ENCODE data around the gene ROGDI.

Gene ROGDI

DNA sequence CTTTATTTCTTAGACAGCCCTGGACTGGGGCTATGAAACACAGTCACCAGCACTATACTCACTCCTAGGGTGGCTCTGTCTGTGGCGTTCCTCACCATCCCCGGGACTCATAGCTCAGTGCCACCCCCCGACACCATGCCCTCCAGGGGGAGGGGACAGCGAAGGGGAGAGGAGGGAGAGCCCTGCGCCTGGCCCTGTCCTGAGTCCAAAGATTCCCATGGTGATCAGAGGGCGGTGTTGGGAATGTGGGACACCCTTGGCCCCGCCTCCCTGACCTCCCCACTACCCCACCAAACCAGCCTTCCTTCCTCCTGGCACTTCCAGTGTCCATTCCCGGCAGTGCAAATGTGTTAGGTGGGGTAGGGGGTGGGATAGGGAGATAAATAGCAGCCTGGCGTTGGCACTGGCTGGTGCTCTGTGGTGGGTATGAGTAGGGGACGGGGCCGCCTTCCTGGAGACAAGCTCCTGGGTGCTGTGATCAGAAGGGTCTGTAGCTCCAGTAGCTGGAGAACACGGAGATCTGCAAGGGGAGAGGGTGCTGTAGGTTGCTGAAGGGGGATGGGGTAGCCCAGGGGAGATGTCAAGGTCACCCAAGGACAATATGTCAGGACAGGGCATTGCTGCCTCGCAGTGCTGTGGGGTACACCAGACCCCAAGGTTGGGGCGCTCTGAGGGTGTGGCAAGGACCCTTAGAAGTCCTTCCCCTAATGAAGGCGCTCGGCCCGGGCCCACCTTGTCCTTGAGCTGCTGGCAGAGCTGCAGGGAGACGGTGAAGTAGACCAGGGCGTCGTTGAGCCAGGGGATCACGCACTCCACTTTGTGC lies 5.2 kb downstream of the ROGDI start:
- TF ChIP-seq ZFP3 (CRISPR knock-in tag; IDR thresholded peaks at IDR 0.05) (no peak), ISL1 (CRISPR knock-in tag; IDR thresholded peaks at IDR 0.05) (no peak), ZFP30 (CRISPR knock-in tag; IDR thresholded peaks at IDR 0.05) (no peak), ZNF8 (CRISPR knock-in tag; IDR thresholded peaks at IDR 0.05) (no peak)
- ATAC-seq: no peak

DNA sequence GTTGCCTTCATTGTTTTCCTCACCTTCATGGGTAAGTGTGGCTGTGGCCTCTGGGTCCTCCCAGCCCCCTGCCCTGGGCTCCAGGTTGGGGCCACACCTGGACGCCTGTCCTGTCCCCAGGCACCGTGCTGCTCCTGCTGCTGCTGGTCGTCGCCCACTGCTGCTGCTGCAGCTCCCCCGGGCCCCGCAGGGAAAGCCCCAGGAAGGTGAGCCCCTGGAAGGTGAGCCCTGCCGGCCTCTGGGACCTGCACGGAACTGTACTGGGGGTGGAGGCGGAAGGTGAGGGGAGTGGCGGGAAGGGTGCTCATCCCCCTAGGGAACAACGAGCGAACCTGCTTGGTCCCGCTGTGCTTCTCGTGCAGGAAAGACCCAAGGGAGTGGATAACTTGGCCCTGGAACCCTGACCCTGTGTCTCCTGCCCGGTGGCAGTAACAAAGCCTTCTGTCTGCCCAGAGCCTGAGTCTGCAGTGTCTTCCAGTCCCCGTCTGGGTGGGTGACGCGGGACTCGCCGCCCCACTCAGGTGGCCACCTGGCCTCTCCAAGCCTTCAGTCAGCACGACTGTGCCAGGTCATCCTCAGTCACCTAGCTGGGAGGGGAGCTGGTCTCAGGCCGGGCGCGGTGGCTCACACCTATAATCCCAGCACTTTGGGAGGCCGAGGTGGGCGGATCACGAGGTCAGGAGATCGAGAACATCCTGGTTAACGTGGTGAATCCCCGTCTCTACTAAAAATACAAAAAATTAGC lies 6.4 kb downstream of the ROGDI start:
- ATAC-seq: no peak
- TF ChIP-seq CSDC2 (CRISPR knock-in tag; IDR thresholded peaks at IDR 0.05): no peak

DNA sequence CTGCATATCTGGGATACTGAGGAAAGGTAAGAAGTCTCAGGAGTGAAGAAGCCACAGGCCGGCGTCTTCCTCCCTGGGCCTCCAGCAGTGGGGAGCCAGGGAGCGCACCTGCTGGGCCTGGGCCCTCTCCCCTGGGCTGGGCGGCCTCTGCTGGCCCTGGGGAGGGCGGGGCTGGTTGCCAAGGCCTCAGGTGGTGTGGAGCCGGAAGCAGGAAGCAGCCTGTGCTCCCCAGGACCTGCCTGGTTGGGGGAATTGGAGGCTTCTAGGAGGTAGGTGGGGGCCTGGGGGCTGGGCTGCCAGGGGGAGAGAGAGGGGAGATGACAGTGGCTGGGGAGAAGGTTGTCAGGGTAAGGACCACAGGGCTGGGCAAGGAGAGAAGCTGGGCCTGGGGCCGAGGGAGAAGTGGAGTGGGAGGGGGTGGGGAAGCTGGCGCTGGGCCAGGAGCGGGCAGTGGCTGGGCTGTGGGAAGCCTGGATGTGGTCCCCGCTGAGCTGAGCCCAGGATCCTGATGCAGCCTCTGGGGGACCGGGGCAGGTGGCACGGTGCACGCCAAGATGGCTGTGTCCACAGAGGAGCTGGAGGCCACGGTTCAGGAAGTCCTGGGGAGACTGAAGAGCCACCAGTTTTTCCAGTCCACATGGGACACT lies 7.1 kb downstream of the ROGDI start, which contains the start of gene SMIM22:
SMIM22 (plus strand) TSS at position 189 of the 647 bp plus-strand sequence; CDS start at position 555, 366 bp downstream.
- no peak for TF ChIP-seq ZFP3 (CRISPR knock-in tag; IDR thresholded peaks at IDR 0.05)
- no peak for TF ChIP-seq TOX (CRISPR knock-in tag; IDR thresholded peaks at IDR 0.05; ENCODE audit: borderline replicate concordance)
- no peak for TF ChIP-seq ESRRG (CRISPR knock-in tag; IDR thresholded peaks at IDR 0.05)
- TF ChIP-seq, protein P1, sequence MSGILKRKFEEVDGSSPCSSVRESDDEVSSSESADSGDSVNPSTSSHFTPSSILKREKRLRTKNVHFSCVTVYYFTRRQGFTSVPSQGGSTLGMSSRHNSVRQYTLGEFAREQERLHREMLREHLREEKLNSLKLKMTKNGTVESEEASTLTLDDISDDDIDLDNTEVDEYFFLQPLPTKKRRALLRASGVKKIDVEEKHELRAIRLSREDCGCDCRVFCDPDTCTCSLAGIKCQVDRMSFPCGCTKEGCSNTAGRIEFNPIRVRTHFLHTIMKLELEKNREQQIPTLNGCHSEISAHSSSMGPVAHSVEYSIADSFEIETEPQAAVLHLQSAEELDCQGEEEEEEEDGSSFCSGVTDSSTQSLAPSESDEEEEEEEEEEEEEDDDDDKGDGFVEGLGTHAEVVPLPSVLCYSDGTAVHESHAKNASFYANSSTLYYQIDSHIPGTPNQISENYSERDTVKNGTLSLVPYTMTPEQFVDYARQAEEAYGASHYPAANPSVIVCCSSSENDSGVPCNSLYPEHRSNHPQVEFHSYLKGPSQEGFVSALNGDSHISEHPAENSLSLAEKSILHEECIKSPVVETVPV (CRISPR knock-in tag; IDR thresholded peaks at IDR 0.05): no peak
- TF ChIP-seq ZC3H10 (CRISPR knock-in tag; IDR thresholded peaks at IDR 0.05): no peak
- no peak for TF ChIP-seq ISL1 (CRISPR knock-in tag; IDR thresholded peaks at IDR 0.05)
- no peak for ATAC-seq

DNA sequence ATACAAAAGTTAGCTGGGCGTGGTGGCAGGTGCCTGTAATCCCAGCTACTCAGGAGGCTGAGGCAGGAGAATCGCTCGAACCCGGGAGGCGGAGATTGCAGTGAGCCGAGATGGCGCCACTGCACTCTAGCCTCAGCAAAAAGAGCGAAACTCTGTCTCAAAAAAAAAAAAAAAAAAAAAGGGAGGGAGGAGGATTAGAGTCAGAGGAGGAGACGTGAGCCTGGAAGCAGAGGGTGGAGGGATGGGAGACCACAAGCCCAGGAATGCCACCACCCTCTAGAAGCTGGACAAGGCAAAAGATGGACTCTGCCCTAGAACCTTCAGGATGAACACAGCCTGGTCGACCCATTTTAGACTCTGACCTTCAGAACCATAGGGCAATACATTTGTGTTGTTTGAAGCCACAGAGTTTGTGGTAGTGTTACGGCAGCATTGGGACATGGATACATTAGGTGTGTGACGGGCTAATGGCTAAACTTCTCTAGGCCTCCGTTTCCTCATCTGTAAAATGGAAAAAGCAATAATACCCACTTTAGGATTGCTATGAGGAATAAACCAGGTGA lies 9.4 kb downstream of the ROGDI start:
- ATAC-seq: no peak
- TF ChIP-seq RARB (CRISPR knock-in tag; IDR thresholded peaks at IDR 0.05) (no peak), ZNF8 (CRISPR knock-in tag; IDR thresholded peaks at IDR 0.05) (no peak), OSR1 (CRISPR knock-in tag; IDR thresholded peaks at IDR 0.05) (no peak), SNAI2 (CRISPR knock-in tag; IDR thresholded peaks at IDR 0.05) (no peak), ZC3H10 (CRISPR knock-in tag; IDR thresholded peaks at IDR 0.05) (no peak), ARNTL (CRISPR knock-in tag; IDR thresholded peaks at IDR 0.05; ENCODE audit: borderline replicate concordance, low read depth) (no peak)
- TF ChIP-seq, protein P1 (CRISPR knock-in tag; IDR thresholded peaks at IDR 0.05): no peak
- TF ChIP-seq, protein P2, sequence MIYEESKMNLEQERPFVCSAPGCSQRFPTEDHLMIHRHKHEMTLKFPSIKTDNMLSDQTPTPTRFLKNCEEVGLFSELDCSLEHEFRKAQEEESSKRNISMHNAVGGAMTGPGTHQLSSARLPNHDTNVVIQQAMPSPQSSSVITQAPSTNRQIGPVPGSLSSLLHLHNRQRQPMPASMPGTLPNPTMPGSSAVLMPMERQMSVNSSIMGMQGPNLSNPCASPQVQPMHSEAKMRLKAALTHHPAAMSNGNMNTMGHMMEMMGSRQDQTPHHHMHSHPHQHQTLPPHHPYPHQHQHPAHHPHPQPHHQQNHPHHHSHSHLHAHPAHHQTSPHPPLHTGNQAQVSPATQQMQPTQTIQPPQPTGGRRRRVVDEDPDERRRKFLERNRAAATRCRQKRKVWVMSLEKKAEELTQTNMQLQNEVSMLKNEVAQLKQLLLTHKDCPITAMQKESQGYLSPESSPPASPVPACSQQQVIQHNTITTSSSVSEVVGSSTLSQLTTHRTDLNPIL (CRISPR knock-in tag; IDR thresholded peaks at IDR 0.05; ENCODE audit: low read depth): no peak
- TF ChIP-seq, protein P3, sequence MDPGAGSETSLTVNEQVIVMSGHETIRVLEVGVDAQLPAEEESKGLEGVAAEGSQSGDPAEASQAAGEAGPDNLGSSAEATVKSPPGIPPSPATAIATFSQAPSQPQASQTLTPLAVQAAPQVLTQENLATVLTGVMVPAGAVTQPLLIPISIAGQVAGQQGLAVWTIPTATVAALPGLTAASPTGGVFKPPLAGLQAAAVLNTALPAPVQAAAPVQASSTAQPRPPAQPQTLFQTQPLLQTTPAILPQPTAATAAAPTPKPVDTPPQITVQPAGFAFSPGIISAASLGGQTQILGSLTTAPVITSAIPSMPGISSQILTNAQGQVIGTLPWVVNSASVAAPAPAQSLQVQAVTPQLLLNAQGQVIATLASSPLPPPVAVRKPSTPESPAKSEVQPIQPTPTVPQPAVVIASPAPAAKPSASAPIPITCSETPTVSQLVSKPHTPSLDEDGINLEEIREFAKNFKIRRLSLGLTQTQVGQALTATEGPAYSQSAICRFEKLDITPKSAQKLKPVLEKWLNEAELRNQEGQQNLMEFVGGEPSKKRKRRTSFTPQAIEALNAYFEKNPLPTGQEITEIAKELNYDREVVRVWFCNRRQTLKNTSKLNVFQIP (CRISPR knock-in tag; IDR thresholded peaks at IDR 0.05; ENCODE audit: borderline replicate concordance, low read depth): no peak

DNA sequence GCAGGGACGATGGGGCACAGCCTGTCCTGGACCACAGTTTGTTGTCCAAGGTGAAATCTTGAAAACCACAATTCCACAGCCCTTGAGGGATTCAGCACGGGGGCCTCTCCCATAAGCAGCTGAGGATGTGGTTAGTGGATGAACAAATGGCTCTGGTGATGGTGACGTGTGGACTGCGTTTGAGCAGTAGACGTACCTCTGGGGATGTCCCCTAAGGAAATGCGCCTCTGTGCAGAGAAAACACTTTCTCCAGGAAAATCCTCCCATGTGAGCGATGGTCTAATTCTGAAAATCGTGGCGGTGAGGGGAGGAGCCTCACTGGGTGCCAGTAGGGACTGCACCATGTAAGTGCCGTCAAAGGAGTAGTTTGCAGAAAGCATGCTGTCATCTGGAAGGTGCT lies 11.6 kb downstream of the ROGDI start:
- ATAC-seq: no peak
- TF ChIP-seq, protein P1 (CRISPR knock-in tag; IDR thresholded peaks at IDR 0.05): no peak
- TF ChIP-seq BACH2 (CRISPR knock-in tag; IDR thresholded peaks at IDR 0.05; ENCODE audit: borderline replicate concordance) (no peak), RARB (CRISPR knock-in tag; IDR thresholded peaks at IDR 0.05) (no peak), ZFP30 (CRISPR knock-in tag; IDR thresholded peaks at IDR 0.05) (no peak), ZC3H10 (CRISPR knock-in tag; IDR thresholded peaks at IDR 0.05) (no peak), GLIS3 (CRISPR knock-in tag; IDR thresholded peaks at IDR 0.05) (no peak), SNAI2 (CRISPR knock-in tag; IDR thresholded peaks at IDR 0.05) (no peak), ZFP3 (CRISPR knock-in tag; IDR thresholded peaks at IDR 0.05) (no peak)
- TF ChIP-seq, protein P4, sequence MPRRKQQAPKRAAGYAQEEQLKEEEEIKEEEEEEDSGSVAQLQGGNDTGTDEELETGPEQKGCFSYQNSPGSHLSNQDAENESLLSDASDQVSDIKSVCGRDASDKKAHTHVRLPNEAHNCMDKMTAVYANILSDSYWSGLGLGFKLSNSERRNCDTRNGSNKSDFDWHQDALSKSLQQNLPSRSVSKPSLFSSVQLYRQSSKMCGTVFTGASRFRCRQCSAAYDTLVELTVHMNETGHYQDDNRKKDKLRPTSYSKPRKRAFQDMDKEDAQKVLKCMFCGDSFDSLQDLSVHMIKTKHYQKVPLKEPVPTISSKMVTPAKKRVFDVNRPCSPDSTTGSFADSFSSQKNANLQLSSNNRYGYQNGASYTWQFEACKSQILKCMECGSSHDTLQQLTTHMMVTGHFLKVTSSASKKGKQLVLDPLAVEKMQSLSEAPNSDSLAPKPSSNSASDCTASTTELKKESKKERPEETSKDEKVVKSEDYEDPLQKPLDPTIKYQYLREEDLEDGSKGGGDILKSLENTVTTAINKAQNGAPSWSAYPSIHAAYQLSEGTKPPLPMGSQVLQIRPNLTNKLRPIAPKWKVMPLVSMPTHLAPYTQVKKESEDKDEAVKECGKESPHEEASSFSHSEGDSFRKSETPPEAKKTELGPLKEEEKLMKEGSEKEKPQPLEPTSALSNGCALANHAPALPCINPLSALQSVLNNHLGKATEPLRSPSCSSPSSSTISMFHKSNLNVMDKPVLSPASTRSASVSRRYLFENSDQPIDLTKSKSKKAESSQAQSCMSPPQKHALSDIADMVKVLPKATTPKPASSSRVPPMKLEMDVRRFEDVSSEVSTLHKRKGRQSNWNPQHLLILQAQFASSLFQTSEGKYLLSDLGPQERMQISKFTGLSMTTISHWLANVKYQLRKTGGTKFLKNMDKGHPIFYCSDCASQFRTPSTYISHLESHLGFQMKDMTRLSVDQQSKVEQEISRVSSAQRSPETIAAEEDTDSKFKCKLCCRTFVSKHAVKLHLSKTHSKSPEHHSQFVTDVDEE (CRISPR knock-in tag; IDR thresholded peaks at IDR 0.05): no peak
- TF ChIP-seq, protein P3 (CRISPR knock-in tag; IDR thresholded peaks at IDR 0.05; ENCODE audit: borderline replicate concordance, low read depth): no peak

All from SK-N-SH treated with all-trans-retinoic acid at 6 μM for 48 hours (cell line).